ENCODE results near the gene ZFYVE1.
"Not testable (repeated sequence)": the region's sequence is repeated elsewhere in the genome, so short reads cannot be mapped to it uniquely, and the experiment has no call there.

The ZFYVE1 gene

GRCh38 chr14:73003681-73004080, 23.2 kb downstream of the ZFYVE1 start:
- no peak for DNase-seq

DNA sequence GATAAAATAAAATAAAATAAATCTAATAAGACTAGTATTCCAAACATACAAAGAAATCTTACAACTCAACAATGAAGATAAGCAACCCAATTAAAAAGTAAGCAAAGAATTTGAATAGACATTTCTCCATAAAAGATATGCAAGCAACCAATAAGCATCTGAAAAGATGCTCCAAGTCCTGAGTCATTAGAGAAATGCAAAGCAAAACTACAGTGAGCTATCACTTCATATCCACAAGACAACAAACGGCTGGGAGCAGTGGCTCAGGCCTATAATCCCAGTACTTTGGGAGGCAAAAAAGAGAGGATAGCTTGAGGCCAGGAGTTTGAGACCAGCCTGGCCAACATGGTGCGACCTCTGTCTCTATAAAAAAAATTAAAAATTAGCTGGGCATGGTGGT, 26.8 kb downstream of the ZFYVE1 start:
- no peak for DNase-seq

DNA sequence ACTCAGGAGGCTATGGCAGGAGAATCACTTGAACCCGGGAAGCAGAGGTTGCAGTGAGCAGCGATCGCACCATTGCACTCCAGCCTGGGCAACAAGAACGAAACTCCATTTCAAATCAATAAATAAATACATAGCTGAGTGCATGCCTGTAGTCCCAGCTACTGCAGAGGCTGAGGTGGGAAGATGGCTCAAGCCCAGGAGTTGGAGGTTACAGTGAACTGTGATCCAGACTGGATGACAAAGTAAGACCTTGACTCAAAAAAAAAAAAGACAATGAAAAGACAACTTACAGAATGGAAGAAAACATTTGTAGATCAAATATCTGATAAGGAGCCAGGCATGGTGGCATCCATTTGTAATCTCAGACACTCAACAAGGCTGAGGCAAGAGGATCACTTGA, 27.6 kb downstream of the ZFYVE1 start:
- DNase-seq = no peak

DNA sequence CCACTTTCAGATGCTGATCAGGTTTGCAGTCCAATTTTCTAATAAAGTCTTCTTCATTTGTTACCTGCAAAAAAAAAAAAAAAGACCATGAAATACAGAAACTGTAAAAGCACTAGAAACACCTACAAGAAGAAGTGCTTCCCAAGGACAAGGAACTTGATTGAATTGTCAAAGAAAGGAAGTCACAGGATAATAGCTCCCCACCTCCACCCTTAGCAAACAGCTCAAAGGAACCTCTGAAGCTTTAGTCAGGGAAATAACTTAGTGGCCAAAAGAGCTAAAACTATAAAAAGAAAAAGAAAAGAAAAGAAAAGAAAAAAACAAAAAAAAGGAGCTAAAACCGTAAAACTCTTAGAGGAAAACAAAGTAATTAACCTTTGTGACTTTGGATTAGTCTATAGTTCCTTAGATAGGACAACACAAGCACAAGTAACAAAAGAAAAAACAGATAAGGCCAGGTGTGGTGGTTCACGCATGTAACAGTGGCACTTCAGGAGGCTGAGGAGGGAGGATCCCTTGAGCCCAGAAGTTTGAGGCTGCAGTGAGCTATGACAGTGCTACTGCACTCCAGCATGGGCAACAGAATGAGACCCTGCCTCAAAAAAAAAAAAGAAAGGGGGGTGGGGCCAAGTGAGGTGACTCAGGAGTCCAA, 28.5 kb downstream of the ZFYVE1 start:
- no peak for DNase-seq

DNA sequence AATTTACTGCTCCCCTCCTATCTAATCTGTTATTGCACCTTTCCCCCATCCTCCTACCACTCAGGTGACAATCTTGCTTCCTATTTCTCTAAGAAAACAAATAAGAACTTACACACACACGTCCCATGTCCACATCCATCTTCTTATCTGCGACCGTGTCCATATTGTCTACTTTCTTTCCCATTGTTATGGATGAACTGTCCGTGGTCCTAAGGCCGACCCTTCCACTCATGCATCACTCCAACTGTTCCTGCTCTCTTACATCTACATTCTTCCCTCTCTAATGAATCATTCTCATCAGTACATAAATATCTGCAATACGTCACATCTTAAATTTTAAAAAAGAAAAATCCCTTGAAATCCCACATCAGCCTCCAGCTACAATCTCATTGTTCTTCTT, 30.0 kb downstream of the ZFYVE1 start:
- DNase-seq = no peak

- no peak for DNase-seq
Measured at GRCh38 chr14:72990171-72990570, 36.7 kb downstream of the ZFYVE1 start.

DNA sequence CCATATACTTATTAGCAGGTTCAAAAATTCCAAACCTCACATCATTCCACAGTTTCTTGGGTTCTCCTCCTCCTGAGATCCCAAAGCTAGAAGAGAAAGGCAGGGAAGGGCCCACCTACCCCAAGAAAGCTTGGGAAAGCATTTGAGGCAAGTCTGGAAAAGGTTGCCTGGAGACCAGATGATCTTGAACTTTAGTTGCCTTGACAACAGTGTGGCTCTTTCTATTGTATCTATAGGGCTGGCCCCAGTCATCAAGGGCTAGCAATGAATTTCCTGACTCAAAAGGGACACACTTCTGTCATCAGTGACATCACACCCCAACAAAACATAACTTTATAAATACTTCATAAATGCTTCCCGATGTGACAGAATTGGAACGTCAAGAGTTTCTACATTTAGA, 40.0 kb downstream of the ZFYVE1 start:
- no peak for DNase-seq

DNA sequence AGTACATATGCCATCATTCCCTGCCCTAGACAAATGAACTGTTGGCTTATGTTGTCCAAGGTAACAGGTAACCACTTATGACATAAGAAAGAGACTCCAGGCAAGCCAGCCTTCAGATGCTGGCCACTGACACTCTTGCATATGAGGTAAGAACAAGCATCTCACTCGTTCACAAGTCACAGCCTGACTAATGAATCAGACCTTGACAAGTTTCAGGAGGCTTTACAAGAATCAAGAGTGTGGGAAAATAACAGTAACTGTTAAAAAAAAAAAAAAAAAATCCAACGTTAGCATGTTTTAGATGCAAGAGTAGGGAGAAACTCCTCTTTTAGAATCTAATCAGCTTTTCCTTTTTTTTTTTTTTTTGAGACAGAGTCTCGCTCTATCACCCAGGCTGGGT, 40.7 kb downstream of the ZFYVE1 start:
- DNase-seq = no peak

GRCh38 chr14:72982146-72982708, 44.7 kb downstream of the ZFYVE1 start:
- no peak for DNase-seq

DNA sequence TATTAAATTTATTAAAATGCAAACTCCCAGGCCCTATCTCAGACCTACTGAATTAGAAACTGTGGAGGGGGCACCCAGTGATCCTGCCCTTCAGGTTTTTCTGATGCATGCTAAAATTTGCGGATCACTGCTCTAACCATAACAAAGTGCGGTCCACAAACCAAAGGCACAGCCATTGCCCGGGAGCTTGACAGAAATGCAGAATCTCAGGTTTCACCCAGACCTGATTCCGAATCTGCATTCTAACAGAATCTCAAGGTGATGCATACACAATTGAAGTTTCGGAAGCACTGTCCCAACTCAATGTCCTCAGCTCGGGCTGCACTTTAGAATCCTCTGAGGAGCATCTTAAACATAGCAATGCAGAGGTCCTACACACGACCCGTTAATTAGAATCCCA, 46.0 kb downstream of the ZFYVE1 start:
- no peak for DNase-seq

DNA sequence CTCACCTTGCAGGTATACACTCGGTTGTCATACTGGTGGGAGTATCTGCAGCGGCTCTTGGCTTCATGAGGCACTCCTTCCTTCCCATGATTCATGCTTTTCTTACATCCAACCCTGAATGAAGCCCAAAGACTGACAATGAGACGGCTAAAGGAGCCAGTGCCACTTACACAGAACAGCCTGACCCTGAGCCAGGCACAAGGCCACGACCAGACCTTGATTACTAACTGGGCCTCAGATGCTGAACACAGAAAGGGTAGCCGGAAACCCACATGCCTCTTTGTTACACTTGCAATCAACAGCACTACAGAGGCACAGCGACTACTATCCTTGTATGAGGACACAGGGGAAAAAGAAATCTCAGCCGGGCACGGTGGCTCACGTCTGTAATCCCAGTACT, 48.0 kb downstream of the ZFYVE1 start:
- no peak for DNase-seq

DNA sequence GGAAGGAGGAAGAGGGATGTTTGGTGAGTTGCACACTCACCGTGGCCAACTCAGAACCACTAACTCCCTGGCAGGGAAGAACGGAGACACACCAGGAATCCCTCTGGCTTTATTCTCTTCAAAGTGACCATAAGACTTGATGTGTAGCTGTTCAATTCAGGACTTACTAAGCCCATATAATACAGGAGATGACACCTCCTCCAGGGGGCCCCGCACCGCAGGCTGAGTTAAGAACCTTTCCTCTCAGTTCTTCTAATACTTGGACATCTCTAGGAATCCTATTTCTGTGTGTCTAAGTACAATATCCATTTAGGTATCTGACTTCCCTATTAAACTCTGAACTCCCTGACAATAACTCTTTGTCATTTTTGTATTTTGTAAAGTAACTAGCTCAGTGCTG, 51.1 kb downstream of the ZFYVE1 start:
- no peak for DNase-seq

DNA sequence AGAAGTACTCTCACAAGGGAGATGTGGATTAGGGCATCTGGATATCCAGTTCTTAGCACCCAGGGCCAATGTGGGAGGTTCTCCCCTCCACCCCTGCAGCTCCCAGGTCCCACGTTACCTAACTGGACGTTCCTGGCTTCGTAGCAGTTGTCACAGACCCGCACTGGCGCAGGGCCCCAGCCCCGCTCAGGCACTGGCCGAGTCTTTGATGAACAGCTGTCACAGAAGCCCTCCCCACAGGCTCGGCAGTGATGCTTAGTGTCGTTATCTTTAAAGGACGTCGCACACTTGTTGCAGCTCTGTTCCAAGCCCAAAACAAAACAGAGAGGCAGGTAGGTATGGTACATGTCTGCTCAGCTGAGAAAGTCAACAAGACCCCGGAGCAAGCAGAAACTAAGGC, 52.2 kb downstream of the ZFYVE1 start:
- no peak for DNase-seq

- no peak for DNase-seq
Measured at GRCh38 chr14:72970824-72971434, 56.0 kb downstream of the ZFYVE1 start.

DNA sequence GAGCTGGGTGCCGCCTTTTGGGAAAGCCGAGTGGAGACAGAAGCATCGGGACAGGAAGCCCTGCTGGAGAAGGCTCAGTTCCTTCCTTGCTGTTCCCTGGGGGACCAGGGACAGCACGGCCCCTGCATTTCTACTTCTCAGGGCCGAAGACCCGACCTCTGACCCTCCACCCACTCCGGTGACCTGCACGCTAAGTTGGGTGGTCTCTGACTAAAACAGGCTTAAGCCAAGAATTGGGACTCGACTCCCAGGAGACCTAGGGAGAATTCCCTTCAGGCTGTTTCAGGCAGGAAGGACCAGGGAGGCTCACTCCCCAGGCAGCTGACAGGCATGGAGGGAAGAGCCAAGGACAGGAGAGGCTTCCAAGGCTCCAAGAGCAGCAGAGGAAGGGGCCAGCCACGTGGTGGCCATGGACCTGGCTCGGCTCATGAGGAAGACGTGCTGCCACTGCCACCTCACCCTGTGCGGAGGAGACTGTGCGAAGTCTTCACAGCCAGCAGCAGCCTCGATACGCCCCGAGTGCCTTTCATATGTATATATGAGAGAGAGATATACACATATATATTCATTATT, 56.8 kb downstream of the ZFYVE1 start:
- DNase-seq = no peak

DNA sequence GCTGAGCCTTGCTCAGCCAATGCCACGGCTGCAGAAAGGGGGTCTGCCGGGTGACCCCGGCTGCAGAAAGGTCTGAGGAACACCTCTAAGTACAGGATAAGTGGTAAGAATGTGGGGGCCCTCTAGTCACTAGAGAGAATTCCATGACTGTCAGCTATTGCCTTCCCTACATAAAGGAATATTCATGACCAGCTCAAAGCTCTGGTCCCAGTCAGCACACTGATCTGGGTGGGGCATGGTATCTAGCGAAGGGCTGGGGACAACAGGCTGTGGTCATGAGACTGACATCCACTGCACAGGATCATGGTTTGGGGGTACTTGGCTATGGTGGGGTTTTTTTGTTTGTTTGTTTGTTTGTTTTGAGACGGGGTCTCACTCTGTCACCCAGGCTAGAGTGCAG, 58.6 kb downstream of the ZFYVE1 start:
- no peak for DNase-seq

DNA sequence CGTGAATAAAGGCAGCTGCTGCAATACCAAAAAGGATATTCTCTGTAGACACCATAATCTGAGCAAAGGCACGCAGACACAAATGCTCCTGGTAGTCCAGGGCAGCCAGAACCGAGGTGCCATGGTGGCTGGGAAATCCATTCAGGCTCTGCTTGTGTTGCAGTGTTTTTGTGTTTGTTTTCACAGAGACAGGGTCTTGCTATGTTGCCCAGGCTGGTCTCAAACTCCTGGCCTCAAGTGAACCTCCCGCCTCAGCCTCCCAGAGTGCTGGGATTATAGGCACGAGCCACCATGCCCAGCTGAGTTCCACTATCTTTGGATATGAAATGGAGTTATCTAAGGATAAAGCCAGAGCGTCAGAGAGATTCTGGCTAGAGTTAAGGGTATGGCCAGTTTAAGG, 60.9 kb downstream of the ZFYVE1 start:
- DNase-seq = no peak

GRCh38 chr14:72965249-72965648, 61.7 kb downstream of the ZFYVE1 start:
- DNase-seq = no peak

- no peak for DNase-seq
Measured at GRCh38 chr14:72962829-72963312, 64.0 kb downstream of the ZFYVE1 start.

DNA sequence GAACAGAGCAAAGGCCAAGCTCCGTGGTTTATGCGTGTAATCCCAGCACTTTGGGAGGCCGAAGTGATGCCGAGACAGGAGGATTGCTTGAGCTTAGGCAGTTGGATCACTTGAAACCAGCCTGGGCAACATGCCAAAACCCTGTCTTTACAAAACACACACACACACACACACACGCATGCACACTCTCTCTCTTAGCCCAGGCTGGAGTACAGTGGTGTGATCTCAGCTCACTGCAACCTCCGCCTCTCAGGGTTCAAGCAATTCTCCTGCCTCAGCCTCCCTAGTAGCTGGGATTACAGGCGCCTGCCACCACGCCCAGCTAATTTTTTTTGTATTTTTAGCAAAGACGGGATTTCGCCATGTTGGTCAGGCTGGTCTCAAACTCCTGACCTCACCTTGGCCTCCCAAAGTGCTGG, 64.6 kb downstream of the ZFYVE1 start:
- not testable (repeated sequence) for DNase-seq

- no peak for DNase-seq
Measured at GRCh38 chr14:72961579-72962335, 65.1 kb downstream of the ZFYVE1 start.

DNA sequence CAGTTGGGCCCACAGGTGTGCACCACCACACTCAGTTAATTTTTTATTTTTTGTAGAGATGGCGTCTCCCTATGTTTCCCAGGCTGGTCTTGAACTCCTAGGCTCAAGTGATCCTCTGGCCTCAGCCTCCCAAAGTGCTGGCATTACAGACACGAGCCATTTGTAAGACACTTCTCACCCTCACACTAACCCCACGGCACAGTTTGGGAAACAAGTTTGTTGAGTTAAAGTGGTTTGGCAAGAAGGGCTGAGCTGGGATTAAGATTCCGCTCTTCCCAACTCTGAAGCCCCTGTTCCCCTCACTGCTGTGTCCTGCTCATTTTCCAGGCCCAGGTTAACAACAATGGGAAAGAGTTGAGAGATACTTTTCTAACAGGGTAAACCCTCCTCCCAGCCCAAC, 65.9 kb downstream of the ZFYVE1 start:
- DNase-seq = not testable (repeated sequence)

DNA sequence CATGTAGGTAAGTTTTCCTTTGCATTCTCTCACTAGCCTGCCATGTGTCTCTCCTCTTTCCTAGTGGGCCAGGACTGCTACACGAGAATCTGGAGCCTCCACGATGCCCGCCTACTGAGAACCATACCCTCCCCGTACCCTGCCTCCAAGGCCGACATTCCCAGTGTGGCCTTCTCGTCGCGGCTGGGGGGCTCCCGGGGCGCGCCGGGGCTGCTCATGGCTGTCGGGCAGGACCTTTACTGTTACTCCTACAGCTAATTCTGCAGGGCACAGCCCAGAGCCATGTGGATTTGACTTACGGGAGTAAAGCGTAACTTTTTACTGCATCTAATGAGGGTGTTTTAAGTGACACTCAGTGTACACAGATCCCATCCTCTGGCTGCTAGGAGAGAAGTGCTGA, 68.4 kb downstream of the ZFYVE1 start:
- DNase-seq = no peak

DNA sequence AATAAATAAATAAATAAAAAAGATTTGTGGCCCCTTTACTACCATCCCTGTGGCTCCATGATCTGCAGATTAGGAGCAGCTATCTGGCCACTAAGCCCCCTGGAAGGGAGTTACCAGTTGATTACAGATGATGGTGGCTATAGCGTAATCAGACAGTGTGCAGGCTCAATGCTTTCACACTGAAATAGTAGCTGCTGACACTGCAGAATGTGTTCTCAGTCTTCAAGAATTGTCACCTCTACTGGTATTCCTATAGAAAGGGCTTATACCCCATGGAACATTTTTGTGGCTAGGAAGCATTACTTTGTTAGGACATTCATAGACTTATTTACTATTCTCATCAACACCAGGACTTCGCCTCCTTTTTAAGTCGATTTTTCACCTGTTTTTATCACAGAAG, 69.7 kb downstream of the ZFYVE1 start:
- no peak for DNase-seq

All from NCI-H526 (cell line).